Measurements from ENCODE around the gene PPIF.

GRCh38 chr10:79311581-79312407 is 35.5 kb upstream of the PPIF start:
- TF ChIP-seq CTCF (IDR thresholded peaks at IDR 0.05; ENCODE audit: low read depth, low read length) (no peak), EZH2phosphoT487 (IDR thresholded peaks at IDR 0.05; ENCODE audit: low read depth) (no peak)

Measured in OCI-LY3 (cell line).